ENCODE results near the gene OR8B3.
"Not testable (repeated sequence)": the region's sequence is repeated elsewhere in the genome, so short reads cannot be mapped to it uniquely, and the experiment has no call there.

OR8B3 gene, protein sequence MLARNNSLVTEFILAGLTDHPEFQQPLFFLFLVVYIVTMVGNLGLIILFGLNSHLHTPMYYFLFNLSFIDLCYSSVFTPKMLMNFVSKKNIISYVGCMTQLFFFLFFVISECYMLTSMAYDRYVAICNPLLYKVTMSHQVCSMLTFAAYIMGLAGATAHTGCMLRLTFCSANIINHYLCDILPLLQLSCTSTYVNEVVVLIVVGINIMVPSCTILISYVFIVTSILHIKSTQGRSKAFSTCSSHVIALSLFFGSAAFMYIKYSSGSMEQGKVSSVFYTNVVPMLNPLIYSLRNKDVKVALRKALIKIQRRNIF

DNA sequence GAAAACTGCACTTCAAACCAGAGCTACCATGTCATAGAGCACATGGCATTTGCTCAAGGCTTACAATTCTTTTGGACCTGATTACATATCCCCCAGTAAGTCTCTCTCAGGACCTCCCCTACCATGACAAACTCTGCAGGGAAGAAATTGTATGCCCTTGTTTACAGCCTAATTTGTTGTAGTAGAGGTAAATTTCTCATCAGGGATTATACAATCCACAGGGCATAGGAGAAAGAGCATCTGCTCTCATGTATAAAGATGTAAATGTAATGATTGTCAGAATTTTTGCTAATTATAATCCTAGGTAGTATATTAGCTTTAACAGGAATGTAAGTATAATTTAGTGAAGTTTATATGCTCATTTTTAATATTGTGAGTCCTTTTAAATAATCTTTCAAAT lies at the start of gene OR8B3:
TSS of gene OR8B3 (minus strand) at position 101 of the 400 bp plus-strand sequence. CDS start 1,673 bp downstream, outside the sequence.
- DNase-seq (ENCODE audit: low read depth in 2 of 2) = no peak

DNA sequence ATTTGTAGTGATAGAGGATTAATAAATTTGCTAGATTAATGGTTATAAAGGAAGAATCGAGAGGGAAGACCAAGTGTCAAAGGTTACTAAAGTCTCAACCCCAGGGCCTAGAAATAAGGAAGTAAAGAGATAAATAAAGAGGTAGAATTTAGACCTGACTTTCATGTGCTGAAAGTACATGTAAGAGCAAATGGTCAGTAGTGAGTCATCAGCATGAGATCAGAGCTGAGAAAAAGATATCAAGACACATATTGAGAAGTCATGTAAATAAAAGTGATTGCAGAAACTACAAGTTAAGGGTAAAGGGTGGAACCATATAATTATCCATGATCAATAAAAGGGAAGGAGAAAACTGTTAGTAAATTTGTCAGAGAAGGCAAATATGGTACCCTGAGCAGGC lies 48.1 kb upstream of the OR8B3 start:
- no peak for DNase-seq (ENCODE audit: low read depth in 2 of 2)

DNA sequence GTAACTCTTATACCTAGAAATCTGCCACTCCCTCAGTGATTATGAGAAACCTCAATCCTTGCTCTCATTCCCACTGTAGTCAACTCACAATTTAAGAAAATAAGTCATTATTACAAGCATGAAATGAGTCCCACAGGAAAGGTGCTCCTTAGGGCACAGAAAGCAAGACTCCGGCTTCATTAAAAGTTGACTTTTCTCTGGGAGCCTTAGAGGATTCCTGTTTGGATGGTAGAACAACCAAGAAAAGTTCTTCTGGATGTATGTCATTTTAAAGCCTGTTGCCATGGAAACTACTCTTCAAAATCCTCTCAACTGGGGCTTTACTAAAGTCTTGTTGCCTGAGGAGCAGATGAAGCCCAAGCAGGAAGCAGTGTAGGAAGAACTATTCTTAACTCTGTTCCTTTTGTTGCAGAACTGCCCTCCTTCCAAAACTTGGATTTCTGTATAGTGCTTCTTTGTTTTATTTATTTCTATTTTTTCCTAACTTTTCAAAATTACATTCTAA lies 46.9 kb upstream of the OR8B3 start, which contains the start of gene OR8B8:
TSS of gene OR8B8 (minus strand) at position 51 of the 505 bp plus-strand sequence. CDS start 4,611 bp downstream, outside the sequence.
- no peak for DNase-seq (ENCODE audit: low read depth in 2 of 2)

DNA sequence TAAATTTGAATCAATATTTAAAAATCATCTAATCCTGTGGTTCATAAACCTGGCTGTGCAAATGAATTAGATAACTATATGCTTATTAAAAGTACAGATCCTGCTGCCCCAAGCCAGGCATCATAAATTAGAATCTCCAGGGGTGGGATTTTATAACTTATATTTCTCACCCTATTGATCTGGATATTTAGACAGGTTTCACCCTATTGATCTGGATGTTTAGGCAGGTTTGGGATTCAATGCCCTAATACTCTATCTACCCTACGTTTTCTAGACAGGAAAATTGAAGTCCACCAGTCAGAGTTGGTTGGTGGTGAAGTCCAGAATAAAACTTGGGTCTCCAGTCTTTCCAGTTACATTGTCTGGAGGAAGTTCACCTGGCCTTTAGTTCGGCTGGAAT lies 44.0 kb upstream of the OR8B3 start:
- no peak for DNase-seq (ENCODE audit: low read depth in 2 of 2)

DNA sequence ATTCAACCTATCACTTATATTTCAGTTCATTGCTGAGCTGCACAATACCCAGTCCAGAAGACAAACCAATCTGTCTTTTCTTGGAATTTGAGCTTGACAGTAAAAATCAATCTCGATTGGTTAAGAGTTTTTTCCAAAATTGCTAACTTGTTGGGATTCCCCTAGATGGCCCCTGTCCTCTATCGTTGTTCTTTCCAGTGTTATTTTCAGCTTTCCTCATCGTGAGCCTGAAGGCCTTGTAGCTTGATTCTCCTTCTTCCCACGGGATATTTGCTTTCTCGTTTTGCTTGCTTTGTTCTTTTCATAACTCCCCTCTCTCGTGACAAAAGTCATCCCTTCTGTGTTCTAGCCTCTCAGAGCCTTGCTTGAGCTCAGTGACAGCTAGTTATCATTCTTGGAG lies 43.6 kb upstream of the OR8B3 start:
- no peak for DNase-seq (ENCODE audit: low read depth in 2 of 2)

DNA sequence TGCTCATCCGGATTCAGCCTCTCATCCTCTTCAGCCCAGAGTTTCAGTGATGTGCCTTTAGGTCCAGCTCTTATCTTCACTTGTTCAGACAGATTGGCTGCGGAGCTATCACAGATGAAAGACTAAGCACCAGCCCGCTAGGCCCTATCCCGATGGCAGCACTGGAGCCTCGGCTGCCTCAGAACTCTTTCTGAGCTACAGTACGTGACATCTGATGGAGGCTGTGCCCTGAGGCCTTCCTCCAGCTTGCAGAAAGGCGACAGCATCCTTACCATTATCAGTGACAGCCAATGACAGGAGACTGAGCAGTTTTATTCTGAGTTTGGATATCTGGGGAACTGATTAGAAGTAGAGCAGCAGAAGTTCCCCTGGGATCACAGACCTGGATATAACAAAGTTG lies 42.7 kb upstream of the OR8B3 start:
- no peak for DNase-seq (ENCODE audit: low read depth in 2 of 2)

DNA sequence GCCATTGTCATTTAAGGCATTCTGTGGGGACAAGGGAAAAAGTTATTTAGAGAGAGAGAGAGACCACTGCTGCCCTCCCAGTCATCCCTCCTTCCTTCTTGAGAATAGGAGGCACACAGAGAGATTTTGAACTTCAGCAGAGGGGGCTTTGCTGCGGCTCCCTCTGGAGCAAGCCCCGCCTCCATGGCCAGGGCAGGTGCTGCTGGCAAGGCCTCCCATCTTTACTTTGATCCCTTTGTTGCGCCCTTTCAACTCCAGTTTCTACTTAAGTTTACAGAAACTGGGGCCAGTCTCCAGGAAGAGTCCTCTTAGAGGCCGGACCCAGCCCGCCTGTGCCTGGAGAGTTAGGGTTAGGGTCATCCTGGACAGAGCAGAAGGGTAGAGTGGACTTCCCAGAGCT lies 42.3 kb upstream of the OR8B3 start:
- DNase-seq (ENCODE audit: low read depth in 2 of 2) = no peak

DNA sequence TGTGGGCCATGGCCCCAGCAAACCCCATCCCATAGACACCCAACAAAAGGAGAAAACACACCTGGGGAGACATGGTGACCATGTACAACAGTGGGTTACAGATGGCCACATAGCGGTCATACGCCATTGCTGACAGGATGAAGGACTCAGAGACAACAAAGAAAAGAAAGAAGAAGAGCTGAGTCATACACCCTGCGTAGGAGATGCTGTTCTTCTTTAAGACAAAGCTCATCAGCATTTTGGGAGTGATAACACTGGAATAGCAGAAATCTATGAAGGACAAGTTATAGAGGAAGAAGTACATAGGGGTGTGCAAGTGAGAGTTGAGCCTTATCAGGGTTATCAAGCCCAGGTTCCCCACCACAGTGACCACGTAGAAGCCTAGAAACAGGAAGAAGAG lies 41.8 kb upstream of the OR8B3 start:
- DNase-seq (ENCODE audit: low read depth in 2 of 2) = no peak

DNA sequence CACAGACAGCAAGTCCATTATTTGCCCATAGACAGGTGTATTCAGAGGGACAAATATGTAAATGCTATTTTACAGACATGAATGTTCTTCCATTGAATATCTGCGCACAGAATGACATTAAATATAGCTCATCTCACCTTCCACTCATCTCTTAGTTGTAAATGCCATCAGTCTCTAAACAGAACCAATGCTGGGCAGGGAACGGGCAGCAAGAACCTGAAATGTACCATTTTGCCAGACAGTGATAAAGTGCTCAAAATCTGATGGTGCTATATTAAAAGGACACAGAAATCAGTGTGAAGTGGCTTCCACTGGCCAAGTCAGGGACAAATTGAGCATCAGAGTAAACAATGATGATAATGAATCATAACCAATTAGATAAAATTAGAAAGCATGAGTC lies 35.9 kb upstream of the OR8B3 start:
- no peak for DNase-seq (ENCODE audit: low read depth in 2 of 2)

DNA sequence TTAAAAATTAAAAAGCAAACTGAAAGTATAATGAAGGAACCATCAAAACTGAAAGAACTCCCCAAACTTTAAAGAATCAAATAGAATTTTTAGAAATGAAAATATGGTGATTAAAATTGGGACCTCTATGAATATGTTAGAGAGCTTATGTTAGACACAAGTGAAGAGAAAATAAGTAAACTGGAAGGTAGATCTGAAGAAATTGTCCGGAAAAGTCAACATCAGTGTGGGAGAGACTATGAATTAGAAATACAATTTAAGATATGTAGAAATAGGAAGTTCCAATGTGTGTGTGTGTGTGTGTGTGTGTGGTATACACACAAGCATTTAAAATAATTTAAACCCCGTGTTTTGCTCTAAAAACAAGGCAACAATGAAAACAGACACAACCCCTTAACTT lies 30.8 kb upstream of the OR8B3 start:
- DNase-seq (ENCODE audit: low read depth in 2 of 2) = no peak

DNA sequence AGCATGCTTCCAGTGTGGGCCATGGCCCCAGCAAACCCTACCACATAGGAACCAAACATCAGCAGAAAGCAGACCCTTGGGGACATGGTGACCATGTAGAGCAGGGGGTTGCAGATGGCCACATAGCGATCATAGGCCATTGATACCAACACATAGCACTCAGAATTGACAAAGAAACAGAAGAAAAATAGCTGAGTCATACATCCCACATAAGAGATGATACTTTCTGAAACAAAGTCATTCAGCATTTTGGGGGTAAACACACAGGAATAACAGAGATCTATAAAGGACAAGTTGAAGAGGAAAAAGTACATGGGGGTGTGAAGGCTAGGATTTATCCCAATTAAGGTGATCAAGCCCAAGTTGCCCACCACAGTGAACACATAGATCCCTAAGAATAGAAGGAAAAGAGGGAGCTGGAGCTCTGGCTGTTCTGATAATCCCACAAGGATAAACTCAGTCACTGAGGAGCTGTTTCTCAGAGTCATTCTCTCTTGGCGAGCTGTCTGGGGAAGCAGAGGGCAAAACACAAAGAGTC lies 25.6 kb upstream of the OR8B3 start, which contains the start of gene OR8B4:
TSS of gene OR8B4 (minus strand) at position 488 of the 538 bp plus-strand sequence. CDS start at position 488, 0 bp downstream.
- DNase-seq (ENCODE audit: low read depth in 2 of 2) = no peak

DNA sequence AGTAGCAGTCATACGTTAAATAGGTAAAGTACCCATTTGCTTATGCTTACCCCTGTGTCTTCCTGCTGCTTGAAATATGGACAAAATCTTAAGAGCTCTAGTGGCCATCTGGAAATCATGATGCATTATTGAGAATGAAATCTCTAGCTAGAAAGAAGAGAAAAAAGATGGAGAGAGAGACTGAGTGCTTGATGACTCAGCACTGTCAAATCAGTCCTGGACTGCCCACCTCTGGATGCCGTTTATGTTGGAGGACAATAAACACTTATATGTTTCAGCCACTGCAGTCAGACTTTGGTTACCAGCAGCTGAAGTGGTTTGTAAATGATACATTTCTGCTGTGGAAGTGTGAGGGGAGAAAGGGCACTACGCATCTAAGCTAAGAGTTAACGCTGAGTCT lies 22.2 kb upstream of the OR8B3 start:
- no peak for DNase-seq (ENCODE audit: low read depth in 2 of 2)

DNA sequence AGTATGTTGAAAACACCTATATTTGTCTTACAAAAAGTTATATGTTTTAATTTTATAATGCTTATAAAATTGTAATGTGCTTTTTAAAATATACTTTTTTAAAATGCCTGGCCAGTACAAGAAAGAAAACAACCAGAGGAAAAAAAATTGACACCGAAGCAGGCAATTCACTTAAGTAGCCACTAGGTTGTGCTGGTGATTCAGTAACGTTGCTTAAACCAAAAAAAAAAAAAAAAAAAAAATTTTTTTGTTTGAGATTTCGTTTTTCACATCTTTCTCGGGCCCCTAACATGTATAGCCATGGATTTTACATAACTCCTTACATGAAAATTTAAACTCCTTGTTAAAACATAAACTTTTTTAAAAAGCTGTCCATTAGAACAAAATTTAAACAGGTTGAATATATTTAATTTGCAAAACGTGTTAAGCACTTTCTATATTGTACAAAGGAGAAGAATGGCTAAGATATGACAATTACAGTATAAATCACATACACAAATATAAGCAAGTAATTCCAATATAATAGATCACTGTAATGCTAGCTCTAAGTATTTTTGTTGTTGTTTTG lies 16.6 kb upstream of the OR8B3 start:
- DNase-seq (ENCODE audit: low read depth in 2 of 2) = no peak

DNA sequence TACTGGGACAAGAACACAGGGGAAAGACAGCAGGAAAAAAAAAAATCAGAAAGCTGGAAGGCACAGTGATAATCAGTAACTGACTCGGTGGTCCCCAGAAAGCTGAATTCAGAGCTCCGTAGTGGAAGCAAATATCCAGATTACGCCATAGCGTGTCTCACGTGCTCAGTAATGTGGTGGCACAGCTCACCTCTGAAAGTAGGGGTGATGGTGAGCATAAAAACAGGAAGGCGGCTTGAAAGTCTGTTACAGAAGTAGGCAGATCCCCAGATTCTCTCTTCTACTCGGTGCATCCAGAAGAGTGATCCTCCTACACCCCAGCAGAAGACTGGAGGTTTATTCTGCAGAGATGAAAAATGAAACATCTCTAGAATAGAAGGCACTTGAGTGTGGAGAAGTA lies 11.1 kb upstream of the OR8B3 start:
- DNase-seq (ENCODE audit: low read depth in 2 of 2) = no peak

DNA sequence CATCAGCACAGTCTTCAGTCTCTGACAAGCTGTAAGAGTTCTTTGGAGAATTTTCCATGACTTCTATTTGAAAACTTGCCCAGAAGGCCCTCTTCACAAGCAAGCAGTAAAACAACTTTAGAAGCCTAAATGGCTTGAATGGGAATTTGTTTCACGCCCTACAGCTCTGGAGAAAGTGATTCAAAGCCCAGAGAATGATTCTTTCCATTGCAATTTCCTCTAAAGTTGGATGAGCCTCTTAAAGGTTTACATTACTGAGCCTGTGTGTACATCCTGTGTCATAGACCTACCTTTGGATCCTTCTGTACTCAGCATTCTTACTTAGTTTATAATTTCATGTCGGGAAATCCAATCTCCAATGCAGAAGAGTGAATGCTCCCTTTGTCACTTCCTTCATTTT lies 6.8 kb upstream of the OR8B3 start:
- no peak for DNase-seq (ENCODE audit: low read depth in 2 of 2)

DNA sequence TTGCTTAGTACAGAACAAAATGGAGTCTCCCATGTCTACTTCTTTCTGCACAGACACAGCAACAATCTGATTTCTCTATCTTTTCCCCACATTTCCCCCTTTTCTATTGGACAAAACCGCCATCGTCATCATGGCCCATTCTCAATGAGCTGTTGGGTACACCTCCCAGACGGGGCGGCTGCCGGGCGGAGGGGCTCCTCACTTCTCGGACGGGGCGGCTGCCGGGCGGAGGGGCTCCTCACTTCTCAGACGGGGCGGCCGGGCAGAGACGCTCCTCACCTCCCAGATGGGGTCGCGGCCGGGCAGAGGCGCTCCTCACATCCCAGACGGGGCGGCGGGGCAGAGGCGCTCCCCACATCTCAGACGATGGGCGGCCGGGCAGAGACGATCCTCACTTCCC lies 4.4 kb upstream of the OR8B3 start:
- not testable (repeated sequence) for DNase-seq (ENCODE audit: low read depth in 2 of 2)

DNA sequence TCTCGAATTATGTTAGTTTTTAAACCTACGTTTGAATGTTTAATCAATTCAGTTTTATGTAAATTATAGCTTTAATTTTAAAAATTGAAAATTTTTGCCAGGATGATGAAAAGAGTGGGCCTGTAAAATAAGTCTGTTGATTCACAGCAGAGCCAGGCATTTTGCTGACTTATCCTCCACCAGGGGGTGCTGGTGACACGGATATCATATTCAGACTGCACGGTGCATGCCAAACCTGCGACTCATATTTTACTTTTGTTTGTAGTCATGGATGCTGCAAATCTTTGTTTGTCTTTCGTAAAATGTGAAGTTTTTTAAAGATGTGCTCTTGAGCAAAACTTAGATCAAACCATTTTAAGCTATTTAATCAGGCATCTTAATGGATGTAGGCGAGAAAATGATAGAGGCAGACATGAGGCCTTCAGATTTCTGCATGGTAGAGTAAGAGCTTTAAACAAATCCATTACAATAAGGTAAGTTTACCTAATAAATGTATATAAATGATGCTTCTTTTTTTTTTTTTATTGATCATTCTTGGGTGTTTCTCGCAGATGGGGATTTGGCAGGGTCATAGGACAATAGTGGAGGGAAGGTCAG lies 3.6 kb upstream of the OR8B3 start:
- no peak for DNase-seq (ENCODE audit: low read depth in 2 of 2)

DNA sequence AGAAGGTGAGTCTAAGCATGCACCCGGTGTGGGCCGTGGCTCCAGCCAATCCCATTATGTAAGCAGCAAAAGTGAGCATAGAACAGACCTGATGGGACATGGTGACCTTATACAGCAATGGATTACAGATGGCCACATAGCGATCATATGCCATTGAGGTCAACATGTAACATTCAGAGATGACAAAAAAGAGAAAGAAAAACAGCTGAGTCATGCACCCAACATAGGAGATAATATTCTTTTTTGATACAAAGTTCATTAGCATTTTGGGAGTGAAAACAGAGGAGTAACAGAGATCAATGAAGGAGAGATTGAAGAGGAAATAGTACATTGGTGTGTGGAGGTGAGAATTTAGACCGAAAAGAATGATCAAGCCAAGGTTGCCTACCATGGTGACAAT lies 2.0 kb downstream of the OR8B3 start:
- DNase-seq (ENCODE audit: low read depth in 2 of 2) = not testable (repeated sequence)

DNA sequence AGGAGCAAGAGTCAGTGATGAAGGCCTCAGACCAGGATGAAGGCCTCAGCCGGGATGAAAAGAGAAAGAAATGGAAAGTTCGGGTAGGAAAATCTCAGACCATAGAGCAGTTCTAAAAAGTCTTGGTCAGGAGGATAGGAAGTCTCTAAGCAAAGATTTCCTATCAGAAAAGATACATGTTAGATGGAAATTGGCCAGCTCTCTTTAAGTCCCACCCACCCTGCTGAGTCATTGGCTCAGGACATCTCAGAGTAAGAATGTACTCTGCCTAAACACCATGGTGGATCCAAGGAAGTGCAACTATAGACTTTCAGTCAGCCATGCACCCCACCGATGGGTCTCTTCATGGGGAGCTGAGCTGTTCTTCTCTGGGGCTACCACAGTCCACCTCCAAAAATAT lies 4.4 kb downstream of the OR8B3 start:
- DNase-seq (ENCODE audit: low read depth in 2 of 2) = no peak

DNA sequence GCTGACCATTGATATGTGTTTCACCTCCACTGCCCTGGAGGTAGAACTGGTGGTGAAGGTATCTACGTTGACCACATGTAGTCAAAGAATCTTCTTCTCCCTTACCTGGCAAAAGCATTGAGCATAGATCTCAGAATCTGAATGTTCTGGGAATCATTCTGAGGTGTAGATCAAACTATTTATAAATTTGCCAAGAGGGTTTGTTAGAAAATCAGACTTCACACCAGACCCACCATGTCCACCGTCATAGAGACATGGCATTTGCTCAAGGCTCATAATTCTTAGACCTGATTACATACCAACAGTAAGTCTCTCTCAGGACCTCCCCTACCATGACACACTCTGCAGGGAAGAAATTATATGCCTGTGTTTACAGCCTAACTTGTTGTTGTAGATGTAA lies 14.4 kb downstream of the OR8B3 start, which contains the start of gene OR8B2:
TSS of gene OR8B2 (minus strand) at position 101 of the 400 bp plus-strand sequence. CDS start 1,156 bp downstream, outside the sequence.
- DNase-seq (ENCODE audit: low read depth in 2 of 2) = no peak

DNA sequence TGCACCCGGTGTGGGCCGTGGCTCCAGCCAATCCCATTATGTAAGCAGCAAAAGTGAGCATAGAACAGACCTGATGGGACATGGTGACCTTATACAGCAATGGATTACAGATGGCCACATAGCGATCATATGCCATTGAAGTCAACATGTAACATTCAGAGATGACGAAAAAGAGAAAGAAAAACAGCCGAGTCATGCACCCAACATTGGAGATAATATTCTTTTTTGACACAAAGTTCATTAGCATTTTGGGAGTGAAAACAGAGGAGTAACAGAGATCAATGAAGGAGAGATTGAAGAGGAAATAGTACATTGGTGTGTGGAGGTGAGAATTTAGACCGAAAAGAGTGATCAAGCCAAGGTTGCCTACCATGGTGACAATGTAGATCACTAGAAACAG lies 16.0 kb downstream of the OR8B3 start:
- DNase-seq (ENCODE audit: low read depth in 2 of 2) = not testable (repeated sequence)

DNA sequence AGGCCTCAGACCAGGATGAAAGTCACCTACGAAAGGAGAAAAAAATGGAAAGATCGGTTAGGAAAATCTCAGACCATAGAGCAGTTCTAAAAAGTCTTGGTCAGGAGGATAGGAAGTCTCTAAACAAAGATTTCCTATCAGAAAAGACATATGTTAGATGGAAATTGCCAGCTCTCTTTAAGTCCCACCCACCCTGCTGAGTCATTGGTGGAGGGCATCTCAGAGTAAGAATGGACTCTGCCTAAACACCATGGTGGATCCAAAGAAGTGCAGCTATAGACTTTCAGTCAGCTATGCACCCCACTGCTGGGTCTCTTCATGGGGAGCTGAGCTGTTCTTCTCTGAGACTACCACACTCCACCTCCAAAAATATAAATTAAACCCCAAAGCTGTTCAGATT lies 18.2 kb downstream of the OR8B3 start:
- no peak for DNase-seq (ENCODE audit: low read depth in 2 of 2)

Measured in stimulated activated CD8-positive, alpha-beta memory T cell treated with anti-CD3 and anti-CD28 coated beads, Interleukin-7, amount 100 ng/mL, for 1 hour (primary cell).